Activated T-helper 9 cell treated with anti-CD3 and anti-CD28 coated beads, Interleukin-2, amount 50 U/mL, for 16 hours (primary cell): ENCODE data around the gene CCN2.
A peak's percentile ranks its signal among the peaks of the same experiment; 100 is the strongest.
"Not testable (repeated sequence)": the region's sequence is repeated elsewhere in the genome, so short reads cannot be mapped to it uniquely, and the experiment has no call there.

Experiments
- DNase-seq: peaks from one replicate; pipeline ENCODE4 v3.0.0-alpha.2; 2020; ENCODE audit warnings: low read depth

Gene CCN2

GRCh38 chr6:131909408-131910218 lies 41.6 kb downstream of the CCN2 start:
- peak; percentile 45 for DNase-seq

- not testable (repeated sequence) for DNase-seq
These were observed 42.4 kb downstream of the CCN2 start for GRCh38 chr6:131908787-131909186.

- not testable (repeated sequence) for DNase-seq
These were observed 47.4 kb downstream of the CCN2 start for GRCh38 chr6:131903734-131904133.

- DNase-seq, result not testable (repeated sequence)
These were observed 49.8 kb downstream of the CCN2 start for GRCh38 chr6:131901326-131901873.

- DNase-seq, result no peak
These were observed 50.9 kb downstream of the CCN2 start for GRCh38 chr6:131900231-131900630.

GRCh38 chr6:131898718-131899117 lies 52.5 kb downstream of the CCN2 start:
- DNase-seq, result no peak
